ELR (cell line): Measurements from ENCODE around the gene RACGAP1.

Experiments used
- DNase-seq: peaks from one replicate; pipeline ENCODE4 v3.0.0-alpha.2; 2015; ENCODE audit warnings: low read depth

RACGAP1 gene

GRCh38 chr12:49968471-49968870 is 56.8 kb downstream of the RACGAP1 start:
- no peak for DNase-seq

DNA sequence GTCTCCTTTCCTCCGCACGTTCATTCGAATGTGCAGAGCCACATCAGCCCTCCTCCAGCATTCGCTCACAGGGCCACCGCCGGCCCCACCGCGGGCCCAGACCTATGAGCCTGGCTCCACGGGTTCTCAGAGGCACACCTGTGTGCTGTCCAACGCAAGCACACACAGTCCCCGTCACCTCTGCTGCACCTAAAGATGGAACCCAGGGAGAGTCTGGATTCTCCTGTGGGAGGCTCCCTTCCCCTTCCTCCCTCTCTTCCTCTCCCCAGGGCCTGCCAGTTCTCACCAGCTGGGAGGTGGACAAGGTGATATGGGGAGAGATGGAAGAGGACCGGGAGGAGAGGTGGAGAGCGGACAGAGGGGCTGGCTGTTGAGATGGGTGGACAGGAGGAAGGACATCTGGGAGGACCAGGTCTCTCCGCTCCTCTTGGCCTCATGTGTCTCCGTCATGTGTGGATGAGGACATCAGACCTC is 57.5 kb downstream of the RACGAP1 start:
- no peak for DNase-seq

DNA sequence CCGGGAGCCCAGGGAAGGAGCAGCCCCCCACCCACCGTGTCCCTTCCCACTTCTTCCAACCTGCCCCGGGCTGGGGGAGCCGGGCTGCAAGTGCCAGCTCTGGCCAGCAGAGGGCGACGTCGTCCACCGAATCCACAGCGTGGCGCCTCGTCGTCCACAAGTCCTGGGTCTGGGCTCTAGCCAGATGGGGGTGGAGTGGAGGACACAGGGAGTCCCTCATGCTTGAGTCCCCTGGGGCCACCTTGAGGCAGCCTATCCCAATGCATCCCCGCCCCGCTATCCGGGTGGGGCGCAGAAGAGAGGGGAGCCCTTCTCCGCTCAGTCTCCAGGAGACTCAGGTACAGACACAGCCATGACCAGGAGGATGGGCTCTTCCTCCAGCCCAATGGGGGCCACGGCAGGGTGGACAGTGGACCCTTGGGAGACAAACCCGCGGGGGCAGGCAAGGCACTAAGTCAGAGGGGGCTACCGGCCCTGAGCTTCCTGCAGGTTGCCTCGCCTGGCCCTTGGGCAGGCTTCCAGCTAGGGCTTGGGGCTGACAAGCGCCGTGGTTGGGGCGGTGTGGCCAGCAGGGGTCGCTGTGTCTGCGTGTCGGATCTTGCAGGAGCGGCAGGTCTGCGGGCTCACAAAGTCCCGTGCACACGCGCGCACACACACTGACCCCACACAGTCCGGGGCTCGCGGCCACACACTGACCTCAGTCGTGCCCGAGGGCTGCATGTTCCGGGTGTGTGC is 58.1 kb downstream of the RACGAP1 start:
- peak; percentile 85 for DNase-seq

- DNase-seq: no peak
Observed at GRCh38 chr12:49966511-49967041, 58.7 kb downstream of the RACGAP1 start.

DNA sequence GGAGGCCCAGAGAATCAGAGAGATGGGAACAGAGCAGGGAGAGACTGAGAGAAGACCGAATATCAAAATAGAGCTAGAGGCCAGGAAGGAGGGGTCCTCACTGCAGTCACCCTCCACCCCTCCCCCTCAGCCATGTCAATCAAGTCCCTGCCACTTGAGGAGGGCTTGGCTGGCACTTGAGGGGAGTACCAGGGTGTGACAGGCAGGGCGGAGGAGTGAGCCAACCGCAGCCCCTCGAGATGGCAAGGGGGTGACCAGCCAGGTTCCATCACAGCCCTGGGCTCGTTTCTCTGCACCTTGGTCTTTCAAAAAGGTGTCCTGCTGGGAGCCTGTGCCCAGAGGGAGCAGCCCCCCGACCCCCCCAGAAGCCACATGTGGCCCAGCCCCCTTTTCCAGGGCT is 59.5 kb downstream of the RACGAP1 start:
- DNase-seq: no peak

DNA sequence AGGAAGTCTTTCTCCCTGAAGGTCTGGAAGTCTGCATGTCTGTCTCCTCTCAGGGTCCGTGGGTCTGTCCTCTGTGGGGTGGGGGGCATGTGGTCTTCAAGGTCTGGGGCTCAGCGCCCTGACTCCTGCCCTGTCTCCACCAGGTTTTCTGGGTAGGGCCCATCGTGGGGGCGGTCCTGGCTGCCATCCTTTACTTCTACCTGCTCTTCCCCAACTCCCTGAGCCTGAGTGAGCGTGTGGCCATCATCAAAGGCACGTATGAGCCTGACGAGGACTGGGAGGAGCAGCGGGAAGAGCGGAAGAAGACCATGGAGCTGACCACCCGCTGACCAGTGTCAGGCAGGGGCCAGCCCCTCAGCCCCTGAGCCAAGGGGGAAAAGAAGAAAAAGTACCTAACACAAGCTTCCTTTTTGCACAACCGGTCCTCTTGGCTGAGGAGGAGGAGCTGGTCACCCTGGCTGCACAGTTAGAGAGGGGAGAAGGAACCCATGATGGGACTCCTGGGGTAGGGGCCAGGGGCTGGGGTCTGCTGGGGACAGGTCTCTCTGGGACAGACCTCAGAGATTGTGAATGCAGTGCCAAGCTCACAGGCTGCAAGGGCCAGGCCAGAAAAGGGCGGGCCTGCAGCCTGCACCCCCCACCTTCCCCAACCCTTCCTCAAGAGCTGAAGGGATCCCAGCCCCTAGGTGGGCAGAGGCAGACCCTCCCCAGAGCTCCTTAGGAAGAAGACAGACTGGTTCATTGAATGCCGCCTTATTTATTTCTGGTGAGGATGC is 60.3 kb downstream of the RACGAP1 start:
- no peak for DNase-seq

- DNase-seq: no peak
Observed at GRCh38 chr12:49963976-49964815, 61.1 kb downstream of the RACGAP1 start.

GRCh38 chr12:49962861-49963765 is 62.2 kb downstream of the RACGAP1 start:
- DNase-seq: no peak

- DNase-seq: no peak
Observed at GRCh38 chr12:49961993-49962764, 63.1 kb downstream of the RACGAP1 start.

DNA sequence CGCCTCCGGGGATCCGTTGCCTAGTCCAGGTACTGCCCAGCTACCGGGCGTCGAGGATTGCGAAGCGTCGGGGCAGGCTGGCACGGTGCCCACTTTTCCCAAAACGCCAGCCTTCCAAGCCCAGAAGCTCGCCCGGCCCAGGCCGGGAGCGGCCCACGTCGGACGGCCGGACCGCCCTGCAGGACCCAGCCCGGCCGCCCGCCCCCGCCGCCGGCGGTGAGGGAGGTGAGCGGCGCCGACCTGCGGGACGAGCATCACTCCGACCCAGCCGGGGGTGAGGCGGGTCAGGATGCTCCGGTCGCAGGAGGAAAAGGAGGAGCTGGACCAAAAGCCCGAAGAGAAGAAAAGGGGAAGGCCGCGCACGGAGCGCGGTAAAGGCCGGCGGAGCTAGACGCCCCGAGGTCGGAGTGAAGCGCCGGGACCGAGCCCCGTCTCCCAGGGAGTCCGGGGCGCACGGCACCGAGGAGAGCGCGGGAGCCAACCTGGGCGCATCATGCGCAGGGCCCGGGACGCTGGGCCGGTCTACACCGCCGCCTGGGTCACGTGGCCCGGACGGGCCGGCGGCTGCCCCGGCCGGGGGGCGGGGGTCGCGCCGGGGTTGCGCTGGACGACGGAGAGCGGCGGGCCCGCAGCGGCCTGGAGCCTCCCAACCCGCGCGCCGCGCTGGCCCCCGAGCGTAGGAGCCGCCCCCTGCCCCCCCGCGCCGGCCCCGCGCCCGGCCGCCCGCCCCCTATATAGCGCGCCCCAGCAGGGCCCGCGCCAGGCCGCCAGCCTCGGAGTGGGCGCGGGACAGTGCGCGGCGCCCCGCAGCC is 64.0 kb downstream of the RACGAP1 start, which contains the start of gene AQP5:
TSS of gene AQP5 (plus strand) at position 762 of the 812 bp plus-strand sequence. CDS start 146 bp downstream, outside the sequence.
- no peak for DNase-seq

DNA sequence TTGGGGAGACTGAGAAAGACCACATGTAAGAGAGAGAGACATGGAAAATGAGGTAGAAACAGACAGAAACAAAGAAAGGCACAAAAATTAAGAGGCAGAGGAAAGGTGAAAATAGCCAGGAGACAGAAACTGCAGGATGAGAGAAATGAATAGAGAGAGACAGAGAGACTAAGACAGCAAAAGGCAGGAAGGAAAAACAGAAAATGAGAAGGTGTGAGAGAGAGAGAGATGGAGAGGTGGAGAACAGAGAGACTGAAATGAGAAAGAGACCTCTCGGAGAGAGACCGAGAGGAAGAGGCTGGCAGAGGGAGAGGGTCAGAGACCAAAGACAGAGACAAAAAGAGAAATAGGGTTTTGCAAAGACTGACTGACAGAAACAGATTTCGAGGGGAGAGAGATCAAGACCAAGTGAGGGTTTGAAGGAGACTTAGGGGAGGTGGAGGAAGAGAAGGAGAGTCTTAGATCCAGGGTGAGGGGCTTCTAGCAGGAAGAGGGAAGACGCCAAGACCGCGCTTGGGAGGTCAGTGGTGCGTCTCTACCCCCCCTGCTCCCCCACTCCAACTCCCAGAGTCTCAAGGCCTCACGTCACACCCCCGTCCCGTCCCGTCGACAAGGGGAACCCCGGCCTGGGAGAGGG is 64.7 kb downstream of the RACGAP1 start:
- no peak for DNase-seq

GRCh38 chr12:49959685-49960473 is 65.4 kb downstream of the RACGAP1 start:
- peak; percentile 21 for DNase-seq

- DNase-seq: no peak
Observed at GRCh38 chr12:49957570-49957967, 67.7 kb downstream of the RACGAP1 start.

DNA sequence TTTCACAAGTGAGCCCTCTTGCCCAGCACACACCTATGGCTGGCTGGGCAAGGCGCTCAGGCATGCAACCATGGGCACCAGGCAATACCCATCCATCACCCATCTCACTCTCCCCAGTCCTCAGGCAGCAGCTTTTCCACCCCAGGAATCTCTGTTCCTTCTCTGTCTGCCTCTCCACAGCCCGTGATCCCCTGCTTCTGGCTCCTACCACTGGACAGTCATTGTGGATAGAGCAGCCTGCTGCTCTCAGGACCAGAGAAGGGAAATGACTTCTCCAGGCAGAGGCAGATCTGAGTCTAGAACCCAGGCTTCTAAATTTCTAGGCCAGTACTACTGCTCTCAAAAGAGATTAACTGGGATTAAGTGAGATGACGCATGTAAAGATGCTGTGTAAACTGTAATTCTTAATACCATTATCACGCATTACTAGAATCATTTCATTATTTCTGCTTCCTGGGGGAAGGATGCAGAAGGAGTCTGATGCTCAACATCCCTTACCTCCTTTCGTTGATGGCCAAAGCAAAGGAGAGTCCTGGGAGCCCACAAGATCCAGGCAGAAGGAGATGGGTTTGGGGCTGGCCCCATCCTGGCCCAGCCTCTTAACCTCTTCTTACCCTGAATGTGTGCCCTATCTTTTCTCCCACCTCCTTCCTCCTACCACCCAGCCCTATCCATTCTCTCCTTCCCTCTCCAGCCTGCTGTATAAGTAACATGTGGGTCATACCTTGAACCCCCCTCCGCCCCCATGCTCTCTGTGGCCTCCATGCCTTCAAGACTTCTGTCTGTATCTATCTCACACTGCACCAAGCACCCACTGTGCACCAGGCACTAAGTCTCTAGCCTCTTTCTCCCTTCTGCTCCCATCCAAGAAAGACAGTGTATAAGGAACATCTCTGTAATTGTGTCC is 68.4 kb downstream of the RACGAP1 start:
- no peak for DNase-seq

DNA sequence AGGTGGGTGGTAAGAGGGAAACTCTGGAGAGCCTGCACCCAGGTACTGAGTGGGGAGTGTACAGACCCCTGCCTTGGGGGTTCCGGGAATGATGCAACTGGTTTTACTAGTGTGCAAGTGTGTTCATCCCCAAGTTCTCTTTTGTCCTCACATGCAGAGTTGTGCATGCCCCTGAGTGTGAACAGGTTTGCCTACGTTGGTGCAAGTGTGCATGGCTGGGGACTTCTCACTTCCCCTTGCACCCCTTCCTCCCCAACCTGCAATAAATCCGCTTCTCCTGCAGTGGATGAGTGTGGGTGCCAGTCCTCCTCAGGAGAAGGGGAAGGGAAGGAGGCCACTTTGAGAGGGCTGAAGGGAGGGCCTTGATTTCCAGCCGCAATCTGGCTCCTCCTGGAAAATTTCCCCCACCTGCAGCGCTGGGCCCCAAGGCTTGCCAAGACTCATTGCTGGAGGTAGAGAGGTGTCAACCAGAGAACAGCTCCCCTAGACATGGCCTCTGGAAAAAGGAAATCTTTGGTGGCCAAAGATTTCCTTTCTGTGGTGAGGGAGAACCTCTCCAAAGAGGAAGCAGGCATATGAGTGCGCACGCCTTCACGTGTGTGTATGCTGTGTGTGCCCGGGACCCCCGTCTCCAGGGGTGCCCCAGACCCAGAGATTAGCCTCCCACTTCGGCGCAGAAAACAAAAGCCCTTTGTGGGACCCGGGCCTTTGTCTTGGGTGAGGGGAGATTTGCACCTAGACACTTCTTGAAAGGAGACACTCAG is 69.2 kb downstream of the RACGAP1 start:
- DNase-seq: no peak
